ENCODE results near the gene VASH2. TPM values are rescaled to one million over a fixed set of nuclear protein-coding genes. Genes with fewer than 3 reads are reported as not detected.

Gene VASH2
- total RNA-seq = 0.30 and 0.32 TPM in 2 replicates

GRCh38 chr1:212950243-212951125 lies at the start of gene VASH2:
VASH2 (plus strand) TSS chr1:212950541; CDS start chr1:212951543, 1,002 bp downstream.

GRCh38 chr1:213015099-213016050 lies 65.0 kb downstream of the VASH2 start, which contains the start of gene ANGEL2:
ANGEL2 (minus strand) TSS chr1:213015867; CDS start chr1:213015671, 196 bp downstream.

Other genes with a start within 250 kb of the VASH2 start
- 33.5 and 46.5 TPM in 2 replicates for gene NSL1, start 158.8 kb upstream of the VASH2 start, total RNA-seq
- 16.6 and 26.9 TPM in 2 replicates for gene TATDN3, start 158.6 kb upstream of the VASH2 start, total RNA-seq
- not detected in 2 replicates for gene SPATA45, start 102.9 kb upstream of the VASH2 start, total RNA-seq
- gene FLVCR1, start 92.3 kb upstream of the VASH2 start, total RNA-seq = 9.0 and 9.4 TPM in 2 replicates
- 40.9 and 49.5 TPM in 2 replicates for gene ANGEL2, start 65.3 kb downstream of the VASH2 start, total RNA-seq
- 19.8 and 22.9 TPM in 2 replicates for gene RPS6KC1, start 100.7 kb downstream of the VASH2 start, total RNA-seq